Left renal cortex interstitium (tissue), 4 donors: Measurements from ENCODE around the gene CCDC107. TPM values are rescaled to one million over a fixed set of nuclear protein-coding genes. Genes with fewer than 3 reads are reported as not detected.

Source experiments
- DNase-seq, 4 donors: peaks; one replicate each; pipeline ENCODE4 v3.0.0-alpha.2; 2013; ENCODE audit warnings: low read depth in 4 of 4, low spot score in 2 of 4, missing footprints in 1 of 4
- polyA plus RNA-seq, 4 donors: library from polyadenylated mRNA; unstranded; fragments of 120-200 nt; gene quantifications; one replicate each; pipeline ENCODE4 v1.2.1, GENCODE V29; 2013; ENCODE audit not compliant: insufficient read length in 4 of 4

Gene CCDC107
- polyA plus RNA-seq, 4 donors, result 16.3 to 25.8 (median 19.7) TPM

DNA sequence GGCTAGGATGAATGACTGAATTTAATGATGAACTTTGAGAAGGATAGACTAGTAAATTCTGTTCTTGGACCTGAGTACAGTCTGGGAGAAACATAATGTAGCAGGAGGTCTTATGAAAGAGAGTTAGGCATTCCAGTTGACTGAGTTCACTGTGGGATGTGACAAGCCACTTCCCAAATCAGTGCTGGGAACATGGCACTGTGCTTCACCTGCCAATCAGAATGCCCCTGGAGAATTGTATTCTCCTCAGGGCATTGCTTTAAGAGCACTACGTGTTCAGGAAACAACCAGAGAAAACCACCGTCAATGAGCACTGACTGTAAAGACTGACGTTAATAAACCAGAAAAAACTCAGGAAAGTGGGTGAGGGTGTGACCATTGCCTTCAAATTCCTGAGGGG lies 1.2 kb downstream of the CCDC107 start:
- no peak for DNase-seq

- no peak for DNase-seq
These were observed 2.9 kb downstream of the CCDC107 start for GRCh38 chr9:35660966-35661415.

DNA sequence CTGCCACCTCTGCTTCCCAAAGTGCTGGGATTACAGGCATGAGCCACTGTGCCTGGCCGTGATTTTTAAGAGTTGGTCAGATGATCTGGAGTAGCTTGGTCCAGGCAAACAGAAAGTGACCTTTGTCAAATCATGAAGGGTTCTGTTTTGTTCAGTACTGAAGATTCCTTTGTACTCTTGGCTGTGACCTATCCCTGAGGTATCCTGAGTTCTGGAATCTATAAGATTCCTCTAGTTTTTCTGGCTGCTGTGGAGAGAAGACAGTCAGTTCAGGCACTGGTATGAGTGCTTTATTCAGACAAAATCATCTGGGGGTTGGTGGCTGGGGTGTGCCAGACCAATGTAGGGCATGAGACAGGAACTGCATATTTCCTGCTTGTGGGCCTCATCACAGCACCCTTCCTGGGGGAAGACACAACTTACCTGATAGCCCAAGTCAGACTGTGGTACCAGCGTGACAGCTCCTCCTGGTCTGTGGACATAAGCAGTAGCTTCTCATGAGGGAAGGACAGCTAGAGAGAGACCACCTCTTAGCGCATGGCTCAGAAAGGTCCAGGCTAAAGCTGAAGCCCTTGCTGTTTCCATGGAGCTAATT lies 3.8 kb downstream of the CCDC107 start:
- DNase-seq, result no peak

- no peak for DNase-seq
These were observed 4.3 kb downstream of the CCDC107 start for GRCh38 chr9:35662437-35662836.

GRCh38 chr9:35664531-35665470 lies 6.7 kb downstream of the CCDC107 start, which contains the start of gene ARHGEF39:
Gene ARHGEF39, minus strand, starts transcription at chr9:35665195. Its CDS starts 26 bp downstream, at chr9:35665169.
- DNase-seq, result peak in 2 of 4 donors; percentile 65 to 79

GRCh38 chr9:35665471-35665818 lies 7.4 kb downstream of the CCDC107 start:
- DNase-seq, result no peak

- no peak for DNase-seq
These were observed 8.0 kb downstream of the CCDC107 start for GRCh38 chr9:35666045-35666444.

DNA sequence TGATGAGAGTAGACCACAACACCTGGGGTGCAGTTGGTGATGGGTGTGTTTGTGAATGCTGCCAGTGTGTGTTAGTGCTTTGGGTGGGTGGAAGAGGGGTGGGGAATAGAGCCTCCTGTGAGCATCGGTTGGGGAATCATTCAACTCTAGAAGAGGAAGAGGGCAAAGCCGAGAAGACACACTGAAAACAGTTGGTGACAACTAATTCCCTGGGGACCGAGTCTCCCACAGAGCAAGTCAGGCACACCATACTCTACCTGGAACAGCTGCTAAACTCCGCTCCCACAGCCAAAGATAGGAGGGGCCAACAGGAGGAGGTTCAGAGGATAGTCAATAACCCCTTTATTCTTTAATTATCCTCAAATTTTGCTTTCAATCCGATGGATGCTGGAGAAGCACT lies 8.5 kb downstream of the CCDC107 start:
- no peak for DNase-seq

- no peak for DNase-seq
These were observed 9.8 kb downstream of the CCDC107 start for GRCh38 chr9:35667939-35668338.

DNA sequence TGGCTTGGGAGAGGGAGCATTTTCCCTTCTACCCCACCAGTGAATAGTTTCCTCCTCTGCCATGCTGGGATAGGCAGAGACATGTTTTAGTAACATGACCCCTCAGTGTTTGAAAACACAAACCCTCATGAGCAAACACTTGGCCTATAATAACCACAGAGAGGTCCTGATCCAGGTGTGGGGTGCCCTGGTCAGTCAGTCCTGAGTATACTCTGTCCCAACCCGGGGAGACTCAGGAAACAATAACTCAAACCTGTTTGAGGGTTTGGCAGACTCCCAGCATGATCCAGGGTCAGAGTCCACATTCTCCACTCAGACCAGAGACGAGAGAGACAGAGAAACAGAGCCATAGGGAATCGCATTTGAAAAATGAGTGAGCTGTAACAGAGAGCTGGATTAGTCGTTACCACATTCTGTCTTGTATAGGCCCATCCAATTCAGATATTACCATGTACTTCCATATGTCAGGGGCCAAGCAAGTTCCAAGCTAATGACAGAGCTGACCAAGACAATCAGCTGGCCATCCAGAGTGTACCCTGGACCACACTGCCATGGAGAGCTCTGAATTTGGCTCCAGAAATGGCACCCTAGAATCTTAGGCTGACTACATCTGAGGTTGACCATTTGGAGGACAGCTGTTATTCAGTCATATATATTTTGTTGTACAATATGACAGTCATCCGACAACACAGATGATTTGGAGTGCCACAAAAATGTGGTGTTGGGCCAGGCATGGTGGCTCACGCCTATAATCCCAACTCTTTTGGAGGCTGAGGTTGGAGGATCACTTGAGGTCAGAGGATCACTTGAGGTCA lies 11.4 kb downstream of the CCDC107 start:
- DNase-seq, result no peak

DNA sequence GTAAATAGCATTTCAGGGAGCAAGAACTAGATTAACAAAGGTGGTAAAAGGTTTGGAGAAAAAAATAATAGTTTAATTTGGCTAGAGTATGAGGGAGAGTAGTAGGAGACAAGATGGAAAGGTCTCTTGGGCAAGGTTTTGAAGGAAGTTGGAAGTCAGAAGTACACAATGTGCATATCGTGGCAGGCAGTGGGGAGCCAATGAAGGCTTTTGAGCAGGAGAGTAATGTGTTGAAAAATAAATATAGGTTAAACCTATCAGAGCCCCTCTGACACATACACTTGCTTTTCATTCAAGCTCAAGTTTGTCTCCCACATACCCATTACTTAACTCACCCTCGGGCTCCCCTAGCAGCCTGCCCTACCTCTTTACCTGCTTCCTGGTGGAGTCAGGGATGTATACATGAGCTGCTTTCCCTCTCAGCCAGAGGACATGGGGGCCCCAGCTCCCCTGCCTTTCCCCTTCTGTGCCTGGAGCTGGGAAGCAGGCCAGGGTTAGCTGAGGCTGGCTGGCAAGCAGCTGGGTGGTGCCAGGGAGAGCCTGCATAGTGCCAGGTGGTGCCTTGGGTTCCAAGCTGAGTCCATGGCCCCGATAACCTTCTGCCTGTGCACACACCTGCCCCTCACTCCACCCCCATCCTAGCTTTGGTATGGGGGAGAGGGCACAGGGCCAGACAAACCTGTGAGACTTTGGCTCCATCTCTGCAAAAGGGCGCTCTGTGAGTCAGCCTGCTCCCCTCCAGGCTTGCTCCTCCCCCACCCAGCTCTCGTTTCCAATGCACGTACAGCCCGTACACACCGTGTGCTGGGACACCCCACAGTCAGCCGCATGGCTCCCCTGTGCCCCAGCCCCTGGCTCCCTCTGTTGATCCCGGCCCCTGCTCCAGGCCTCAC lies 15.3 kb downstream of the CCDC107 start, which contains the start of gene CA9:
Gene CA9 (plus strand): TSS at position 797 of the 893 bp plus-strand sequence. CDS start 32 bp downstream, at position 829.
- no peak for DNase-seq

DNA sequence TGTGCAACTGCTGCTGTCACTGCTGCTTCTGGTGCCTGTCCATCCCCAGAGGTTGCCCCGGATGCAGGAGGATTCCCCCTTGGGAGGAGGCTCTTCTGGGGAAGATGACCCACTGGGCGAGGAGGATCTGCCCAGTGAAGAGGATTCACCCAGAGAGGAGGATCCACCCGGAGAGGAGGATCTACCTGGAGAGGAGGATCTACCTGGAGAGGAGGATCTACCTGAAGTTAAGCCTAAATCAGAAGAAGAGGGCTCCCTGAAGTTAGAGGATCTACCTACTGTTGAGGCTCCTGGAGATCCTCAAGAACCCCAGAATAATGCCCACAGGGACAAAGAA lies 15.9 kb downstream of the CCDC107 start:
- no peak for DNase-seq

DNA sequence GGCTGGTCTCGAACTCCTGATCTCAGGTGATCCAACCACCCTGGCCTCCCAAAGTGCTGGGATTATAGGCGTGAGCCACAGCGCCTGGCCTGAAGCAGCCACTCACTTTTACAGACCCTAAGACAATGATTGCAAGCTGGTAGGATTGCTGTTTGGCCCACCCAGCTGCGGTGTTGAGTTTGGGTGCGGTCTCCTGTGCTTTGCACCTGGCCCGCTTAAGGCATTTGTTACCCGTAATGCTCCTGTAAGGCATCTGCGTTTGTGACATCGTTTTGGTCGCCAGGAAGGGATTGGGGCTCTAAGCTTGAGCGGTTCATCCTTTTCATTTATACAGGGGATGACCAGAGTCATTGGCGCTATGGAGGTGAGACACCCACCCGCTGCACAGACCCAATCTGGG lies 17.1 kb downstream of the CCDC107 start:
- no peak for DNase-seq

GRCh38 chr9:35675732-35676392 lies 17.8 kb downstream of the CCDC107 start:
- DNase-seq, result peak in 1 of 4 donors; percentile 77

- DNase-seq, result no peak
These were observed 21.0 kb downstream of the CCDC107 start for GRCh38 chr9:35679091-35679490.

DNA sequence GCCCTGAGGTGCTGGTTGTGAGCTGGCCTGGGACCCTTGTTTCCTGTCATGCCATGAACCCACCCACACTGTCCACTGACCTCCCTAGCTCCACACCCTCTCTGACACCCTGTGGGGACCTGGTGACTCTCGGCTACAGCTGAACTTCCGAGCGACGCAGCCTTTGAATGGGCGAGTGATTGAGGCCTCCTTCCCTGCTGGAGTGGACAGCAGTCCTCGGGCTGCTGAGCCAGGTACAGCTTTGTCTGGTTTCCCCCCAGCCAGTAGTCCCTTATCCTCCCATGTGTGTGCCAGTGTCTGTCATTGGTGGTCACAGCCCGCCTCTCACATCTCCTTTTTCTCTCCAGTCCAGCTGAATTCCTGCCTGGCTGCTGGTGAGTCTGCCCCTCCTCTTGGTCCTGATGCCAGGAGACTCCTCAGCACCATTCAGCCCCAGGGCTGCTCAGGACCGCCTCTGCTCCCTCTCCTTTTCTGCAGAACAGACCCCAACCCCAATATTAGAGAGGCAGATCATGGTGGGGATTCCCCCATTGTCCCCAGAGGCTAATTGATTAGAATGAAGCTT lies 21.8 kb downstream of the CCDC107 start:
- DNase-seq, result no peak

DNA sequence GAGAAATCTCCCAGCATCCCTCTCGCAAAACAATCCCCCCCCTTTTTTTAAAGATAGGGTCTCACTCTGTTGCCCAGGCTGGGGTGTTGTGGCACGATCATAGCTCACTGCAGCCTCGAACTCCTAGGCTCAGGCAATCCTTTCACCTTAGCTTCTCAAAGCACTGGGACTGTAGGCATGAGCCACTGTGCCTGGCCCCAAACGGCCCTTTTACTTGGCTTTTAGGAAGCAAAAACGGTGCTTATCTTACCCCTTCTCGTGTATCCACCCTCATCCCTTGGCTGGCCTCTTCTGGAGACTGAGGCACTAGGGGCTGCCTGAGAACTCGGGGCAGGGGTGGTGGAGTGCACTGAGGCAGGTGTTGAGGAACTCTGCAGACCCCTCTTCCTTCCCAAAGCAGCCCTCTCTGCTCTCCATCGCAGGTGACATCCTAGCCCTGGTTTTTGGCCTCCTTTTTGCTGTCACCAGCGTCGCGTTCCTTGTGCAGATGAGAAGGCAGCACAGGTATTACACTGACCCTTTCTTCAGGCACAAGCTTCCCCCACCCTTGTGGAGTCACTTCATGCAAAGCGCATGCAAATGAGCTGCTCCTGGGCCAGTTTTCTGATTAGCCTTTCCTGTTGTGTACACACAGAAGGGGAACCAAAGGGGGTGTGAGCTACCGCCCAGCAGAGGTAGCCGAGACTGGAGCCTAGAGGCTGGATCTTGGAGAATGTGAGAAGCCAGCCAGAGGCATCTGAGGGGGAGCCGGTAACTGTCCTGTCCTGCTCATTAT lies 22.4 kb downstream of the CCDC107 start:
- no peak for DNase-seq

- DNase-seq, result no peak
These were observed 23.4 kb downstream of the CCDC107 start for GRCh38 chr9:35681341-35682002.
